Measurements from ENCODE around the gene RUNX1. TPM values are rescaled to one million over a fixed set of nuclear protein-coding genes. Genes with fewer than 3 reads are reported as not detected.
A peak's percentile ranks its signal among the peaks of the same experiment; 100 is the strongest.

RUNX1 gene
- total and polyA plus RNA-seq, 2 donors (not counting 1 experiment from before 2014, with no cell fraction given): 26.3 to 73.0 TPM

DNA sequence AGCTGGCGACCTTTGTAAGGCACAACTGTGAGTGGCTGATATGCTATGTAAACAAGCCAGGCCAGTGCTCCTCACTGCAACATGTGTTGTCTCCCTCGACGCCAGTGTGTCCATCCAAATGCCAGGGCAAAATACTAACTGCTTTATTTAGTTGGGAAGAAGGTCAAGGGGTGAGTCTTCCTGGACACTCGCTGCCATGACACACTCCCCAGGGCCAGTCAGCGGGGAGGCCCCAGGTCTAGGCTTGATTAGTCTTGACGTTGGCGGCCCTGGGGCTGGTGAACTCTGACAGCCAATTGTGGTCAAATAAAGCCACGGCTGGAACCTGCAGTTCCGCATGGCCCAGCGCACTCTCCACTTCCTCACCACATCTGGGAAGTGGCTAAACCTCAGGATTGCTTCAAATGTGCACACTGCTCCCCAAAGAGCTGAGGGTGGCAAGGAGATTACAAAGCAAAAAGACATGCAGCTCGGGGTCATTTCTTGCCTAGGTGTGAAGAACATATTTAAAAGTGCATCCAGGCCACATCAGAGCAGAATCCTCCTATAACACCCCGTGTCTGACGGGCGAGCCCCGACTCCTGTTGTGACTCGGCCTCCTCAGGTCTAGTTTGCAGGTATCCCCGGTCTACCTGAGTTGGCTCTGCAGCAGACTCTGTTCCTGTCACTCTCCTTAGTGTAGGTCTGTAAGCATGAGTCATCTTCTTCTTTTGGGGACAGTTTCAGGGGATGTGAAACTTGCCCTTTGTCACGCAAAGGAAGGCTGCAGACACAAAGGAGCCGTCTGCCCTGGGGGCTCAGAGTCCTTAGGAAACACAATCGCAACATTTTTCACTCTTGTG, 183.5 kb downstream of the RUNX1 start:
- H3K9ac ChIP-seq (ENCODE audit: low read length): no peak overlapping the region
- H4K20me1 ChIP-seq (ENCODE audit: control insufficient read depth, insufficient read depth, low read length, poor library complexity, severe bottlenecking): peaks cover 66% of the 10 kb centered on the region
- ATAC-seq (ENCODE audit: low read depth) (peak; percentile 84), DNase-seq (peak; percentile 76)
- H3K79me2 ChIP-seq (ENCODE audit: control insufficient read depth, insufficient read depth, low read length): peaks cover 34% of the 10 kb centered on the region
- no peaks in the 10 kb centered on the region for H3K27me3 ChIP-seq (replicated peaks in 1 of 4; ENCODE audit: control extremely low read depth in 1 of 4, control insufficient read depth in 3 of 4, insufficient read depth in 4 of 4, low read length in 3 of 4)
- intact Hi-C loops (cut with micrococcal nuclease): loop anchor here (1.0 to 5.0 kb wide), 6 partner anchors 8 to 362 kb away; partner anchors contain the start of gene RUNX1
- H3K4me2 ChIP-seq (replicated peaks; ENCODE audit: low read depth, low read length, poor library complexity, severe bottlenecking): peak overlapping the region; percentile 50
- ChIA-PET CTCF (interaction anchor here (1.0 to 3.9 kb wide), 9 partner anchors 9 to 535 kb away, joined by 3 to 17 read pairs (median 4); no protein-coding TSS in a partner anchor), POLR2A (interaction anchor here (0.6 to 2.9 kb wide), 5 partner anchors 8 to 1068 kb away, joined by 3 to 18 read pairs (median 8); no protein-coding TSS in a partner anchor)
- H3K4me1 ChIP-seq (ENCODE audit: control insufficient read depth in 2 of 2, insufficient read depth in 2 of 2, low read length in 2 of 2): peaks cover 24 to 27% of the 10 kb centered on the region in 2 donors
- H3K27me3 Mint-ChIP-seq: no peaks in the 10 kb centered on the region
- peaks cover 31% of the 10 kb centered on the region for H3K4me1 Mint-ChIP-seq
- TF ChIP-seq EZH2 (IDR thresholded peaks at IDR 0.05; ENCODE audit: borderline replicate concordance, insufficient read depth, low read depth, low read length, poor library complexity, severe bottlenecking): no peak
- TF ChIP-seq, protein P1, sequence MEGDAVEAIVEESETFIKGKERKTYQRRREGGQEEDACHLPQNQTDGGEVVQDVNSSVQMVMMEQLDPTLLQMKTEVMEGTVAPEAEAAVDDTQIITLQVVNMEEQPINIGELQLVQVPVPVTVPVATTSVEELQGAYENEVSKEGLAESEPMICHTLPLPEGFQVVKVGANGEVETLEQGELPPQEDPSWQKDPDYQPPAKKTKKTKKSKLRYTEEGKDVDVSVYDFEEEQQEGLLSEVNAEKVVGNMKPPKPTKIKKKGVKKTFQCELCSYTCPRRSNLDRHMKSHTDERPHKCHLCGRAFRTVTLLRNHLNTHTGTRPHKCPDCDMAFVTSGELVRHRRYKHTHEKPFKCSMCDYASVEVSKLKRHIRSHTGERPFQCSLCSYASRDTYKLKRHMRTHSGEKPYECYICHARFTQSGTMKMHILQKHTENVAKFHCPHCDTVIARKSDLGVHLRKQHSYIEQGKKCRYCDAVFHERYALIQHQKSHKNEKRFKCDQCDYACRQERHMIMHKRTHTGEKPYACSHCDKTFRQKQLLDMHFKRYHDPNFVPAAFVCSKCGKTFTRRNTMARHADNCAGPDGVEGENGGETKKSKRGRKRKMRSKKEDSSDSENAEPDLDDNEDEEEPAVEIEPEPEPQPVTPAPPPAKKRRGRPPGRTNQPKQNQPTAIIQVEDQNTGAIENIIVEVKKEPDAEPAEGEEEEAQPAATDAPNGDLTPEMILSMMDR (IDR thresholded peaks at IDR 0.05): no peak
- H3K9me3 Mint-ChIP-seq (ENCODE audit: insufficient read depth): no peaks in the 10 kb centered on the region
- no peak overlapping the region for H3K27ac ChIP-seq (ENCODE audit: low read length in 2 of 2)
- WGBS (ENCODE audit: insufficient coverage): 30% methylated on average over 13 of the region's 20 CpGs
- peak overlapping the region; percentile 69 for H3K4me3 Mint-ChIP-seq
- H3K27ac Mint-ChIP-seq: peak overlapping the region; percentile 88
- no peak overlapping the region for H2AFZ ChIP-seq (ENCODE audit: insufficient read depth, low read depth, low read length, poor library complexity, severe bottlenecking)
- H3K36me3 ChIP-seq (replicated peaks in 1 of 2; ENCODE audit: control extremely low read depth in 1 of 2, control insufficient read depth in 1 of 2, extremely low read depth in 1 of 2, insufficient read depth in 2 of 2, low read length in 1 of 2): peaks cover 0 to 45% of the 10 kb centered on the region in 2 experiments
- no peak overlapping the region for H3K4me3 ChIP-seq (ENCODE audit: control extremely low read depth in 1 of 5, extremely low read depth in 1 of 5, insufficient read depth in 1 of 5, low read depth in 2 of 5, low read length in 4 of 5)
- H3K9me3 ChIP-seq (ENCODE audit: control extremely low read depth in 1 of 3, control insufficient read depth in 2 of 3, insufficient read depth in 1 of 3, low read length in 2 of 3): no peaks in the 10 kb centered on the region

All from B cell (primary cell).